GM19351 (cell line): ENCODE results near the gene SCGB1A1.

Experiments used
- ATAC-seq: cut with Tn5 transposase; IDR thresholded peaks from one replicate; pipeline ENCODE4 v1.9.1; 2021; ENCODE audit warnings: mild to moderate bottlenecking, moderate library complexity; ENCODE audit not compliant: unreplicated experiment

The SCGB1A1 gene

GRCh38 chr11:62398011-62398994 is 20.5 kb upstream of the SCGB1A1 start:
- no peak for ATAC-seq

- no peak for ATAC-seq
Observed at GRCh38 chr11:62399172-62399877, 19.5 kb upstream of the SCGB1A1 start.

GRCh38 chr11:62399878-62400266 is 19.0 kb upstream of the SCGB1A1 start:
- ATAC-seq = no peak

- ATAC-seq = no peak
Observed at GRCh38 chr11:62400281-62400680, 18.6 kb upstream of the SCGB1A1 start.

- ATAC-seq = no peak
Observed at GRCh38 chr11:62400760-62401159, 18.1 kb upstream of the SCGB1A1 start.

- no peak for ATAC-seq
Observed at GRCh38 chr11:62401356-62401755, 17.5 kb upstream of the SCGB1A1 start.

- no peak for ATAC-seq
Observed at GRCh38 chr11:62401811-62402210, 17.0 kb upstream of the SCGB1A1 start.

- no peak for ATAC-seq
Observed at GRCh38 chr11:62402226-62402959, 16.4 kb upstream of the SCGB1A1 start.

GRCh38 chr11:62402960-62403730 is 15.7 kb upstream of the SCGB1A1 start:
- no peak for ATAC-seq

GRCh38 chr11:62404435-62404834 is 14.4 kb upstream of the SCGB1A1 start:
- ATAC-seq = no peak

GRCh38 chr11:62404901-62405300 is 13.9 kb upstream of the SCGB1A1 start:
- no peak for ATAC-seq

GRCh38 chr11:62406034-62406433 is 12.8 kb upstream of the SCGB1A1 start:
- ATAC-seq = no peak

GRCh38 chr11:62409831-62410230 is 9.0 kb upstream of the SCGB1A1 start:
- ATAC-seq = no peak

GRCh38 chr11:62410972-62411371 is 7.9 kb upstream of the SCGB1A1 start:
- ATAC-seq = no peak

- ATAC-seq = no peak
Observed at GRCh38 chr11:62411524-62411923, 7.3 kb upstream of the SCGB1A1 start.

GRCh38 chr11:62413060-62413696 is 5.7 kb upstream of the SCGB1A1 start:
- ATAC-seq = no peak

GRCh38 chr11:62416596-62416995 is 2.2 kb upstream of the SCGB1A1 start:
- no peak for ATAC-seq

- no peak for ATAC-seq
Observed at GRCh38 chr11:62418136-62418535, 697 bp upstream of the SCGB1A1 start.

- ATAC-seq = no peak
Observed at GRCh38 chr11:62419314-62419929, 589 bp downstream of the SCGB1A1 start.

- no peak for ATAC-seq
Observed at GRCh38 chr11:62419943-62420342, 1.1 kb downstream of the SCGB1A1 start.
